CD14-positive monocyte (primary cell): ENCODE results near the gene ZNF467. TPM values are rescaled to one million over a fixed set of nuclear protein-coding genes. Genes with fewer than 3 reads are reported as not detected.

Source experiments
- DNase-seq, 3 donors: peaks; one replicate each; pipeline ENCODE4 v3.0.0-alpha.2; 2011 to 2022
- H2AFZ ChIP-seq: 2 replicates; pipeline ENCODE4 v1.6.0; 2012; ENCODE audit warnings: mild to moderate bottlenecking, low read depth, low read length, inconsistent platforms; ENCODE audit not compliant: insufficient read depth, poor library complexity, severe bottlenecking
- H3K27ac ChIP-seq, 2 donors: 1 replicate in 1 of 2; 2 replicates in 1 of 2; pipeline ENCODE4 v1.5.1; 2012 to 2013; ENCODE audit warnings: low read length in 2 of 2, control low read depth in 1 of 2, inconsistent platforms in 1 of 2, low read depth in 1 of 2, mild to moderate bottlenecking in 1 of 2
- H3K27me3 ChIP-seq, 2 donors: one replicate each; pipeline versions ENCODE4 v1.6.0 to v1.6.1; 2011 to 2013; ENCODE audit warnings: low read length in 2 of 2; ENCODE audit not compliant: control insufficient read depth in 2 of 2, insufficient read depth in 2 of 2
- H3K36me3 ChIP-seq, 2 donors: replicated peaks in 1 of 2; 1 replicate in 1 of 2; 2 replicates in 1 of 2; pipeline versions ENCODE4 v1.5.1 to v1.6.1; 2012 to 2013; ENCODE audit warnings: low read length in 2 of 2, control low read depth in 1 of 2, inconsistent platforms in 1 of 2, mild to moderate bottlenecking in 1 of 2; ENCODE audit not compliant: insufficient read depth in 2 of 2, control insufficient read depth in 1 of 2
- H3K4me1 ChIP-seq, 2 donors: 1 replicate in 1 of 2; 2 replicates in 1 of 2; pipeline versions ENCODE4 v1.5.1 to v1.6.1; 2012 to 2013; ENCODE audit warnings: low read length in 2 of 2, control low read depth in 1 of 2, inconsistent platforms in 1 of 2, mild to moderate bottlenecking in 1 of 2, moderate library complexity in 1 of 2; ENCODE audit not compliant: insufficient read depth in 2 of 2, control insufficient read depth in 1 of 2
- H3K4me2 ChIP-seq: replicated peaks from 2 replicates; pipeline ENCODE3; 2012; ENCODE audit warnings: low read length, moderate library complexity, mild to moderate bottlenecking; ENCODE audit not compliant: poor library complexity, severe bottlenecking; ENCODE audit errors: extremely low read depth
- H3K4me3 ChIP-seq, 3 experiments: fragments of 200-600 bp in 1 of 3; sonication (generic) in 1 of 3; replicated peaks in 1 of 3; 1 replicate in 2 of 3; 2 replicates in 1 of 3; pipeline ENCODE4 v1.5.1; 2011 to 2013; ENCODE audit warnings: low read length in 3 of 3, mild to moderate bottlenecking in 3 of 3, control low read depth in 2 of 3, low read depth in 2 of 3, inconsistent platforms in 1 of 3, moderate library complexity in 1 of 3
- H3K79me2 ChIP-seq: 2 replicates; pipeline ENCODE4 v1.6.0; 2012; ENCODE audit warnings: mild to moderate bottlenecking, control low read depth, inconsistent platforms, low read length, moderate library complexity; ENCODE audit not compliant: insufficient read depth
- H3K9ac ChIP-seq: 2 replicates; pipeline ENCODE4 v1.6.0; 2017; ENCODE audit warnings: low read length, mild to moderate bottlenecking; ENCODE audit not compliant: insufficient read depth, poor library complexity, severe bottlenecking
- H3K9me3 ChIP-seq, 2 donors: replicated peaks in 1 of 2; 1 replicate in 1 of 2; 2 replicates in 1 of 2; pipeline versions ENCODE4 v1.5.1 to v1.6.1; 2012 to 2013; ENCODE audit warnings: low read length in 2 of 2, control low read depth in 1 of 2; ENCODE audit not compliant: control insufficient read depth in 1 of 2, insufficient read depth in 1 of 2
- H4K20me1 ChIP-seq: 2 replicates; pipeline ENCODE4 v1.6.0; 2012; ENCODE audit warnings: mild to moderate bottlenecking, low read length, control low read depth, moderate library complexity; ENCODE audit not compliant: insufficient read depth
- H3K27ac Mint-ChIP-seq, 7 donors: one replicate each; pipeline ENCODE4 v1.8.0; 2020; ENCODE audit warnings: mild to moderate bottlenecking in 7 of 7, mixed read lengths in 7 of 7, moderate library complexity in 6 of 7, inconsistent platforms in 2 of 7
- H3K27me3 Mint-ChIP-seq, 3 donors: one replicate each; pipeline ENCODE4 v1.8.0; 2021 to 2022; ENCODE audit warnings: low read depth in 3 of 3, mild to moderate bottlenecking in 3 of 3, mixed read lengths in 3 of 3, moderate library complexity in 3 of 3, inconsistent platforms in 1 of 3
- H3K36me3 Mint-ChIP-seq, 2 donors: one replicate each; pipeline ENCODE4 v1.8.0; 2020; ENCODE audit warnings: mixed read lengths in 2 of 2, inconsistent platforms in 1 of 2, mild to moderate bottlenecking in 1 of 2
- H3K4me1 Mint-ChIP-seq: one replicate; pipeline ENCODE4 v1.8.0; 2020; ENCODE audit warnings: mild to moderate bottlenecking, mixed read lengths
- H3K4me3 Mint-ChIP-seq, 2 donors: one replicate each; pipeline ENCODE4 v1.8.0; 2020; ENCODE audit warnings: mild to moderate bottlenecking in 2 of 2, mixed read lengths in 2 of 2, moderate library complexity in 1 of 2
- H3K9me3 Mint-ChIP-seq, 7 donors: one replicate each; pipeline ENCODE4 v1.8.0; 2020 to 2022; ENCODE audit warnings: mixed read lengths in 7 of 7, mild to moderate bottlenecking in 6 of 7, moderate library complexity in 6 of 7, inconsistent platforms in 2 of 7
- CTCF ChIP-seq: fragments of 200-600 bp; IDR thresholded peaks from one replicate; pipeline ENCODE4 v1.8.0; 2022; ENCODE audit warnings: antibody characterized with exemption, mild to moderate bottlenecking
- WGBS: methylation state at CpG from one replicate; pipeline ENCODE4 v1.1.5; 2013; ENCODE audit warnings: missing lambda C conversion rate; ENCODE audit not compliant: insufficient coverage; 5-methylcytosine and 5-hydroxymethylcytosine counted together
- intact Hi-C, 2 donors: fragments of 100-400 bp; cut with micrococcal nuclease; formaldehyde crosslinking; loops; one replicate each; pipeline versions ENCODE4 v1.15.0 to v1.15.1; 2023
- polyA plus RNA-seq, 3 donors: library from polyadenylated mRNA; depleted of rRNA in 1 of 3; unstranded in 2 of 3; stranded (reverse) in 1 of 3; fragments of 300-500 nt in 2 of 3; fragments of >200 nt in 1 of 3; fragmentation: Illumina TruSeq in 2 of 3; gene quantifications; 1 replicate in 2 of 3; 2 replicates in 1 of 3; pipeline ENCODE4 v1.2.3, GENCODE V29; 2012 to 2021

Gene ZNF467
- polyA plus RNA-seq, 3 donors: 43.4 to 100 (median 52.8) TPM

GRCh38 chr7:149820622-149821190 lies 47.3 kb upstream of the ZNF467 start:
- H3K36me3 Mint-ChIP-seq: no peaks in the 10 kb centered on the region
- Histone ChIP-seq H2AFZ (no peak overlapping the region), H3K4me3 (no peak overlapping the region), H3K4me2 (no peak overlapping the region), H3K79me2 (no peaks in the 10 kb centered on the region), H3K27me3 (no peaks in the 10 kb centered on the region), H3K36me3 (no peaks in the 10 kb centered on the region), H3K9ac (no peak overlapping the region), H3K9me3 (no peaks in the 10 kb centered on the region), H4K20me1 (no peaks in the 10 kb centered on the region), H3K4me1 (no peaks in the 10 kb centered on the region), H3K27ac (no peak overlapping the region)
- no peak for DNase-seq
- H3K9me3 Mint-ChIP-seq: no peaks in the 10 kb centered on the region
- H3K4me3 Mint-ChIP-seq: no peak overlapping the region
- TF ChIP-seq CTCF: no peak
- 96% methylated on average over 17 of the region's 17 CpGs for WGBS
- peaks cover 0 to 4% (median 0%) of the 10 kb centered on the region in 3 donors for H3K27me3 Mint-ChIP-seq
- H3K27ac Mint-ChIP-seq: no peak overlapping the region
- intact Hi-C loops: no loop called here
- H3K4me1 Mint-ChIP-seq: no peaks in the 10 kb centered on the region

GRCh38 chr7:149819961-149820340 lies 46.6 kb upstream of the ZNF467 start:
- Mint-ChIP-seq H3K27me3 (peaks cover 0 to 4% (median 0%) of the 10 kb centered on the region in 3 donors), H3K9me3 (no peaks in the 10 kb centered on the region), H3K4me1 (no peaks in the 10 kb centered on the region), H3K27ac (no peak overlapping the region), H3K36me3 (no peaks in the 10 kb centered on the region), H3K4me3 (no peak overlapping the region)
- H3K27ac ChIP-seq: no peak overlapping the region
- no peak overlapping the region for H3K9ac ChIP-seq
- H4K20me1 ChIP-seq: no peaks in the 10 kb centered on the region
- no peak overlapping the region for H2AFZ ChIP-seq
- H3K4me2 ChIP-seq: no peak overlapping the region
- TF ChIP-seq CTCF: no peak
- no peaks in the 10 kb centered on the region for H3K36me3 ChIP-seq
- no peaks in the 10 kb centered on the region for H3K9me3 ChIP-seq
- no peak for DNase-seq
- no peaks in the 10 kb centered on the region for H3K4me1 ChIP-seq
- H3K4me3 ChIP-seq: no peak overlapping the region
- 84% methylated on average over 4 of the region's 7 CpGs for WGBS
- H3K79me2 ChIP-seq: no peaks in the 10 kb centered on the region
- intact Hi-C loops: no loop called here
- H3K27me3 ChIP-seq: no peaks in the 10 kb centered on the region
